Naive thymus-derived CD4-positive, alpha-beta T cell (primary cell): ENCODE measurements around the gene DYNC1I1. TPM values are rescaled to one million over a fixed set of nuclear protein-coding genes. Genes with fewer than 3 reads are reported as not detected.

Source experiments
- ATAC-seq: fragments of 150-1000 bp; cut with Tn5 transposase; 2 replicates; pipeline ENCODE4 v1.10.0; 2021; ENCODE audit warnings: mild to moderate bottlenecking, moderate library complexity
- CTCF ChIA-PET: fragments of 350-600 bp; sonication (Branson Sonifier 250); formaldehyde crosslinking; loops from one replicate; lab custom pipeline; 2021; ENCODE audit warnings: antibody characterized with exemption; lab: Charles Lee
- POLR2A ChIA-PET: fragments of 350-600 bp; sonication (Branson Sonifier 250); formaldehyde crosslinking; loops from one replicate; lab custom pipeline; 2021; ENCODE audit warnings: antibody characterized with exemption, inconsistent platforms; lab: Charles Lee
- DNase-seq, 9 donors: peaks; one replicate each; pipeline versions ENCODE4 v3.0.0 to v3.0.0-alpha.2; 2020 to 2022; ENCODE audit warnings: mixed read lengths in 1 of 9
- H3K27ac ChIP-seq: one replicate; pipeline ENCODE4 v1.7.0; 2013; ENCODE audit warnings: mild to moderate bottlenecking, low read depth, low read length, moderate library complexity
- H3K27me3 ChIP-seq, 2 donors: one replicate each; pipeline ENCODE4 v1.7.0; 2013; ENCODE audit warnings: low read length in 2 of 2, mild to moderate bottlenecking in 2 of 2, moderate library complexity in 2 of 2; ENCODE audit not compliant: control insufficient read depth in 2 of 2, insufficient read depth in 2 of 2
- H3K36me3 ChIP-seq, 3 experiments: 1 replicate in 2 of 3; 2 replicates in 1 of 3; pipeline ENCODE4 v1.7.0; 2013; ENCODE audit warnings: low read length in 3 of 3, mild to moderate bottlenecking in 3 of 3, moderate library complexity in 1 of 3; ENCODE audit not compliant: insufficient read depth in 3 of 3, control insufficient read depth in 2 of 3
- H3K4me1 ChIP-seq, 2 donors: one replicate each; pipeline ENCODE4 v1.7.0; 2013; ENCODE audit warnings: low read length in 2 of 2, mild to moderate bottlenecking in 2 of 2, moderate library complexity in 1 of 2; ENCODE audit not compliant: control insufficient read depth in 2 of 2, insufficient read depth in 2 of 2
- H3K4me3 ChIP-seq: 2 replicates; pipeline ENCODE4 v1.7.0; 2013; ENCODE audit warnings: mild to moderate bottlenecking, low read length
- H3K9me3 ChIP-seq, 3 experiments: 1 replicate in 2 of 3; 2 replicates in 1 of 3; pipeline ENCODE4 v1.7.0; 2013; ENCODE audit warnings: low read length in 3 of 3; ENCODE audit not compliant: control insufficient read depth in 2 of 3
- H3K27ac Mint-ChIP-seq, 9 donors: one replicate each; pipeline ENCODE4 v1.8.0; 2020 to 2022; ENCODE audit warnings: mixed read lengths in 9 of 9, mild to moderate bottlenecking in 8 of 9, moderate library complexity in 5 of 9, inconsistent platforms in 2 of 9
- H3K27me3 Mint-ChIP-seq, 5 donors: one replicate each; pipeline ENCODE4 v1.8.0; 2021 to 2022; ENCODE audit warnings: mixed read lengths in 5 of 5, mild to moderate bottlenecking in 1 of 5
- H3K36me3 Mint-ChIP-seq, 5 donors: one replicate each; pipeline ENCODE4 v1.8.0; 2020 to 2022; ENCODE audit warnings: mixed read lengths in 5 of 5, mild to moderate bottlenecking in 3 of 5, inconsistent platforms in 1 of 5
- H3K4me1 Mint-ChIP-seq, 7 donors: one replicate each; pipeline ENCODE4 v1.8.0; 2020 to 2022; ENCODE audit warnings: mixed read lengths in 7 of 7, mild to moderate bottlenecking in 3 of 7, inconsistent platforms in 1 of 7
- H3K4me3 Mint-ChIP-seq, 10 donors: one replicate each; pipeline ENCODE4 v1.8.0; 2020 to 2022; ENCODE audit warnings: mild to moderate bottlenecking in 10 of 10, mixed read lengths in 10 of 10, moderate library complexity in 6 of 10, inconsistent platforms in 2 of 10
- H3K9me3 Mint-ChIP-seq, 11 donors: one replicate each; pipeline ENCODE4 v1.8.0; 2020 to 2022; ENCODE audit warnings: mixed read lengths in 11 of 11, mild to moderate bottlenecking in 4 of 11, inconsistent platforms in 1 of 11, moderate library complexity in 1 of 11
- intact Hi-C, 2 donors: fragments of 100-400 bp; cut with micrococcal nuclease; formaldehyde crosslinking; loops; one replicate each; pipeline ENCODE4 v1.15.1; 2023
- polyA plus RNA-seq, 2 donors: library from polyadenylated mRNA; unstranded; fragments of 300-500 nt; fragmentation: Illumina TruSeq; gene quantifications; one replicate each; pipeline ENCODE4 v1.2.3, GENCODE V29; 2021
- total RNA-seq, 6 experiments: library from RNA in 5 of 6; stranded (reverse) in 5 of 6; gene quantifications; 1 replicate in 5 of 6; 2 replicates in 1 of 6; pipeline ENCODE4 v1.2.3 and lab custom pipeline; 2021 to 2026

The DYNC1I1 gene
- total and polyA plus RNA-seq, 7 experiments from 2014 or later = 0.61 TPM; not detected in 6

- Mint-ChIP-seq H3K4me3 (no peak overlapping the region), H3K9me3 (peaks cover 0 to 2% (median 0%) of the 10 kb centered on the region in 11 donors), H3K4me1 (peaks cover 0 to 6% (median 0%) of the 10 kb centered on the region in 7 donors), H3K36me3 (no peaks in the 10 kb centered on the region), H3K27me3 (peaks cover 0 to 33% (median 17%) of the 10 kb centered on the region in 5 donors), H3K27ac (no peak overlapping the region)
- ChIA-PET CTCF (no interaction called here), POLR2A (no interaction called here)
- Histone ChIP-seq H3K4me1 (no peaks in the 10 kb centered on the region), H3K27ac (no peak overlapping the region), H3K36me3 (no peaks in the 10 kb centered on the region), H3K9me3 (no peaks in the 10 kb centered on the region), H3K27me3 (no peaks in the 10 kb centered on the region), H3K4me3 (no peak overlapping the region)
- intact Hi-C loops = no loop called here
- DNase-seq (no peak), ATAC-seq (no peak)
Measured at GRCh38 chr7:96026611-96027010, 254.3 kb downstream of the DYNC1I1 start.

GRCh38 chr7:96028729-96029128 lies 256.4 kb downstream of the DYNC1I1 start:
- ChIA-PET POLR2A (no interaction called here), CTCF (no interaction called here)
- H3K4me3 ChIP-seq = no peak overlapping the region
- Mint-ChIP-seq H3K27me3 (peaks cover 0 to 28% (median 19%) of the 10 kb centered on the region in 5 donors), H3K9me3 (peaks cover 0 to 1% (median 0%) of the 10 kb centered on the region in 11 donors), H3K27ac (no peak overlapping the region), H3K4me1 (peaks cover 0 to 6% (median 0%) of the 10 kb centered on the region in 7 donors), H3K4me3 (no peak overlapping the region), H3K36me3 (no peaks in the 10 kb centered on the region)
- no peaks in the 10 kb centered on the region for H3K9me3 ChIP-seq
- ATAC-seq (no peak), DNase-seq (no peak)
- H3K36me3 ChIP-seq = no peaks in the 10 kb centered on the region
- intact Hi-C loops = no loop called here
- H3K27ac ChIP-seq = no peak overlapping the region
- H3K4me1 ChIP-seq = no peaks in the 10 kb centered on the region
- no peaks in the 10 kb centered on the region for H3K27me3 ChIP-seq

- Histone ChIP-seq H3K4me1 (no peaks in the 10 kb centered on the region), H3K27me3 (no peaks in the 10 kb centered on the region), H3K36me3 (no peaks in the 10 kb centered on the region), H3K9me3 (no peaks in the 10 kb centered on the region), H3K4me3 (no peak overlapping the region), H3K27ac (no peak overlapping the region)
- ChIA-PET CTCF (no interaction called here), POLR2A (no interaction called here)
- Mint-ChIP-seq H3K27me3 (peaks cover 0 to 19% (median 17%) of the 10 kb centered on the region in 5 donors), H3K9me3 (no peaks in the 10 kb centered on the region), H3K4me3 (no peak overlapping the region), H3K36me3 (no peaks in the 10 kb centered on the region), H3K27ac (no peak overlapping the region), H3K4me1 (peaks cover 0 to 6% (median 0%) of the 10 kb centered on the region in 7 donors)
- no peak for ATAC-seq
- DNase-seq = no peak
- intact Hi-C loops = no loop called here
Measured at GRCh38 chr7:96033009-96033598, 260.8 kb downstream of the DYNC1I1 start.

GRCh38 chr7:96034940-96035727 lies 262.8 kb downstream of the DYNC1I1 start:
- ChIA-PET CTCF (no interaction called here), POLR2A (no interaction called here)
- Histone ChIP-seq H3K4me1 (no peaks in the 10 kb centered on the region), H3K27me3 (no peaks in the 10 kb centered on the region), H3K36me3 (no peaks in the 10 kb centered on the region), H3K4me3 (no peak overlapping the region), H3K9me3 (no peaks in the 10 kb centered on the region), H3K27ac (no peak overlapping the region)
- Mint-ChIP-seq H3K27me3 (peaks cover under 1 to 15% (median 12%) of the 10 kb centered on the region in 5 donors), H3K36me3 (no peaks in the 10 kb centered on the region), H3K27ac (no peak overlapping the region), H3K4me1 (peaks cover 0 to 3% (median 0%) of the 10 kb centered on the region in 7 donors), H3K4me3 (no peak overlapping the region), H3K9me3 (no peaks in the 10 kb centered on the region)
- DNase-seq = no peak
- no peak for ATAC-seq
- intact Hi-C loops = no loop called here

GRCh38 chr7:96040250-96040772 lies 268.0 kb downstream of the DYNC1I1 start:
- Histone ChIP-seq H3K36me3 (no peaks in the 10 kb centered on the region), H3K27me3 (no peaks in the 10 kb centered on the region), H3K4me3 (no peak overlapping the region), H3K27ac (no peak overlapping the region), H3K4me1 (no peaks in the 10 kb centered on the region), H3K9me3 (no peaks in the 10 kb centered on the region)
- DNase-seq (no peak), ATAC-seq (no peak)
- Mint-ChIP-seq H3K4me1 (no peaks in the 10 kb centered on the region), H3K27ac (no peak overlapping the region), H3K36me3 (no peaks in the 10 kb centered on the region), H3K27me3 (peaks cover 5 to 24% (median 16%) of the 10 kb centered on the region in 5 donors), H3K4me3 (no peak overlapping the region), H3K9me3 (peaks cover 0 to 1% (median 0%) of the 10 kb centered on the region in 11 donors)
- intact Hi-C loops = no loop called here
- ChIA-PET CTCF (no interaction called here), POLR2A (no interaction called here)

- H3K27ac ChIP-seq = no peak overlapping the region
- ChIA-PET POLR2A (no interaction called here), CTCF (no interaction called here)
- Mint-ChIP-seq H3K27me3 (peaks cover 5 to 18% (median 11%) of the 10 kb centered on the region in 5 donors), H3K27ac (no peak overlapping the region), H3K9me3 (peaks cover 0 to 1% (median 0%) of the 10 kb centered on the region in 11 donors), H3K36me3 (no peaks in the 10 kb centered on the region), H3K4me1 (no peaks in the 10 kb centered on the region), H3K4me3 (no peak overlapping the region)
- no peaks in the 10 kb centered on the region for H3K9me3 ChIP-seq
- no peak overlapping the region for H3K4me3 ChIP-seq
- H3K27me3 ChIP-seq = no peaks in the 10 kb centered on the region
- H3K36me3 ChIP-seq = no peaks in the 10 kb centered on the region
- no peaks in the 10 kb centered on the region for H3K4me1 ChIP-seq
- no peak for ATAC-seq
- no peak for DNase-seq
- intact Hi-C loops = no loop called here
Measured at GRCh38 chr7:96041171-96041570, 268.8 kb downstream of the DYNC1I1 start.
